H1 (cell line): ENCODE measurements around the gene GATA5. TPM values are rescaled to one million over a fixed set of nuclear protein-coding genes. Genes with fewer than 3 reads are reported as not detected.
A peak's percentile ranks its signal among the peaks of the same experiment; 100 is the strongest.

Experiments used
- CTCF ChIA-PET: fragments of 300-600 bp; sonication (Branson Sonifier 250); formaldehyde crosslinking; loops from one replicate; lab custom pipeline; 2021; ENCODE audit not compliant: partially characterized antibody; lab: Charles Lee
- POLR2A ChIA-PET: fragments of 300-600 bp; sonication (Branson Sonifier 250); formaldehyde crosslinking; loops from one replicate; lab custom pipeline; 2021; ENCODE audit warnings: inconsistent platforms; ENCODE audit not compliant: partially characterized antibody; lab: Charles Lee
- DNase-seq, 2 experiments: peaks; one replicate each; pipeline versions ENCODE4 v3.0.0 to v3.0.0-alpha.2; 2010 to 2022; ENCODE audit warnings: low spot score in 2 of 2, low read depth in 1 of 2, mixed read lengths in 1 of 2
- FAIRE-seq: peaks from 2 replicates; lab custom pipeline; 2011; peaks lifted over from hg19 to GRCh38; lab: Jason Lieb, UNC
- H2AFZ ChIP-seq: 2 replicates; pipeline ENCODE4 v1.8.1; 2012; ENCODE audit warnings: low read length, inconsistent platforms
- H2AK5ac ChIP-seq: 2 replicates; pipeline ENCODE4 v1.6.1; 2013; ENCODE audit warnings: low read depth, low read length
- H2BK120ac ChIP-seq: replicated peaks from 2 replicates; pipeline ENCODE3; 2013; ENCODE audit warnings: low read depth, low read length, inconsistent platforms
- H2BK12ac ChIP-seq: 2 replicates; pipeline ENCODE4 v1.6.1; 2013; ENCODE audit warnings: low read depth, low read length
- H2BK15ac ChIP-seq: 2 replicates; pipeline ENCODE4 v1.6.1; 2013; ENCODE audit warnings: low read length
- H2BK20ac ChIP-seq: 2 replicates; pipeline ENCODE4 v1.6.1; 2013; ENCODE audit warnings: low read length
- H2BK5ac ChIP-seq: 2 replicates; pipeline ENCODE4 v1.6.1; 2013; ENCODE audit warnings: low read depth, low read length
- H3K14ac ChIP-seq: 2 replicates; pipeline ENCODE4 v1.6.1; 2013; ENCODE audit warnings: inconsistent platforms; ENCODE audit not compliant: insufficient read length
- H3K18ac ChIP-seq: 2 replicates; pipeline ENCODE4 v1.6.1; 2013; ENCODE audit warnings: low read length; ENCODE audit errors: extremely low read depth
- H3K23ac ChIP-seq: 2 replicates; pipeline ENCODE4 v1.6.1; 2013; ENCODE audit warnings: inconsistent platforms; ENCODE audit not compliant: insufficient read length
- H3K23me2 ChIP-seq: 2 replicates; pipeline ENCODE4 v1.6.1; 2013; ENCODE audit warnings: low read depth, low read length
- H3K27ac ChIP-seq: 2 replicates; pipeline ENCODE4 v1.6.1; 2011; ENCODE audit warnings: low read depth, low read length, inconsistent platforms
- H3K27me3 ChIP-seq, 4 experiments: replicated peaks in 1 of 4; 1 replicate in 1 of 4; 2 replicates in 3 of 4; pipeline versions ENCODE4 v1.6.1 to v1.8.1; 2011 to 2013; ENCODE audit warnings: low read length in 3 of 4, mild to moderate bottlenecking in 3 of 4, inconsistent platforms in 2 of 4, mixed read lengths in 2 of 4, moderate library complexity in 1 of 4; ENCODE audit not compliant: control insufficient read depth in 3 of 4, insufficient read depth in 3 of 4; ENCODE audit errors: extremely low read depth in 1 of 4
- H3K36me3 ChIP-seq, 4 experiments: 2 replicates each; pipeline versions ENCODE4 v1.6.1 to v1.8.1; 2011 to 2013; ENCODE audit warnings: mild to moderate bottlenecking in 4 of 4, low read length in 3 of 4, moderate library complexity in 2 of 4, control low read depth in 1 of 4, inconsistent platforms in 1 of 4; ENCODE audit not compliant: insufficient read depth in 4 of 4, control insufficient read depth in 2 of 4
- H3K4ac ChIP-seq: replicated peaks from 2 replicates; pipeline ENCODE3; 2013; ENCODE audit warnings: low read length, low read depth, mixed read lengths, inconsistent platforms; ENCODE audit not compliant: insufficient read length
- H3K4me1 ChIP-seq, 4 experiments: replicated peaks in 1 of 4; 1 replicate in 1 of 4; 2 replicates in 3 of 4; pipeline versions ENCODE4 v1.6.1 to v1.8.1; 2011 to 2013; ENCODE audit warnings: low read length in 3 of 4, inconsistent platforms in 2 of 4, mixed read lengths in 1 of 4; ENCODE audit not compliant: insufficient read depth in 4 of 4, control insufficient read depth in 3 of 4
- H3K4me2 ChIP-seq, 2 experiments: 2 replicates each; pipeline versions ENCODE4 v1.6.1 to v1.8.1; 2011 to 2013; ENCODE audit warnings: low read depth in 2 of 2, low read length in 2 of 2, control low read depth in 1 of 2, inconsistent platforms in 1 of 2, mild to moderate bottlenecking in 1 of 2; ENCODE audit not compliant: insufficient read depth in 1 of 2
- H3K4me3 ChIP-seq, 4 experiments: fragments of 200-600, 300-600 bp in 1 of 4; sonication (generic), shearing (Covaris generic), sonication (Bioruptor Twin) in 1 of 4; 2 replicates each; pipeline versions ENCODE4 v1.5.1 to v1.8.1; 2011 to 2016; ENCODE audit warnings: low read length in 4 of 4, low read depth in 3 of 4, control low read depth in 2 of 4, inconsistent platforms in 2 of 4, mild to moderate bottlenecking in 2 of 4, mixed read lengths in 1 of 4, moderate library complexity in 1 of 4; ENCODE audit not compliant: insufficient read depth in 2 of 4; ENCODE audit errors: extremely low read depth in 1 of 4
- H3K56ac ChIP-seq: replicated peaks from 2 replicates; pipeline ENCODE3; 2013; ENCODE audit warnings: low read depth, mild to moderate bottlenecking, mixed read lengths, low read length, inconsistent platforms; ENCODE audit not compliant: insufficient read length
- H3K79me1 ChIP-seq: 2 replicates; pipeline ENCODE4 v1.6.1; 2013; ENCODE audit warnings: low read depth, low read length, control low read depth
- H3K79me2 ChIP-seq, 2 experiments: 2 replicates each; pipeline versions ENCODE4 v1.6.1 to v1.8.1; 2012 to 2013; ENCODE audit warnings: low read length in 2 of 2, mild to moderate bottlenecking in 2 of 2, inconsistent platforms in 1 of 2; ENCODE audit not compliant: insufficient read depth in 2 of 2, control insufficient read depth in 1 of 2
- H3K9ac ChIP-seq, 4 experiments: replicated peaks in 1 of 4; 1 replicate in 1 of 4; 2 replicates in 3 of 4; pipeline versions ENCODE4 v1.6.1 to v1.8.1; 2011 to 2013; ENCODE audit warnings: low read depth in 3 of 4, low read length in 3 of 4, control low read depth in 2 of 4, mild to moderate bottlenecking in 2 of 4, moderate library complexity in 2 of 4, inconsistent platforms in 1 of 4; ENCODE audit errors: extremely low read depth in 1 of 4
- H3K9me3 ChIP-seq, 2 experiments: 2 replicates each; pipeline versions ENCODE4 v1.6.1 to v1.8.1; 2012 to 2013; ENCODE audit warnings: mild to moderate bottlenecking in 2 of 2, moderate library complexity in 2 of 2, control low read depth in 1 of 2, inconsistent platforms in 1 of 2, low read depth in 1 of 2, low read length in 1 of 2, mixed read lengths in 1 of 2; ENCODE audit not compliant: insufficient read depth in 2 of 2
- H4K20me1 ChIP-seq, 2 experiments: replicated peaks in 1 of 2; 2 replicates each; pipeline versions ENCODE3 to v1.8.1; 2011 to 2013; ENCODE audit warnings: inconsistent platforms in 2 of 2, low read length in 2 of 2, mild to moderate bottlenecking in 1 of 2; ENCODE audit not compliant: insufficient read depth in 2 of 2, control insufficient read depth in 1 of 2
- H4K5ac ChIP-seq: 2 replicates; pipeline ENCODE4 v1.6.1; 2013; ENCODE audit warnings: low read length, low read depth, mixed read lengths, inconsistent platforms; ENCODE audit not compliant: insufficient read length
- H4K8ac ChIP-seq: 2 replicates; pipeline ENCODE4 v1.8.0; 2013; ENCODE audit warnings: mild to moderate bottlenecking, moderate library complexity, low read length, inconsistent platforms; ENCODE audit not compliant: insufficient read depth; ENCODE audit errors: extremely low read depth
- H4K91ac ChIP-seq: replicated peaks from 2 replicates; pipeline ENCODE3; 2013; ENCODE audit warnings: low read length, mixed read lengths, inconsistent platforms; ENCODE audit not compliant: insufficient read length
- ASH2L ChIP-seq: fragments of 200-600, 300-600 bp; sonication (generic); IDR thresholded peaks from one replicate; pipeline ENCODE4 v1.7.1; 2017; ENCODE audit warnings: low read length
- CBX8 ChIP-seq: fragments of 300-800, 300-1000 bp; sonication (generic); IDR thresholded peaks from 2 replicates; pipeline ENCODE4 v1.7.1; 2016; ENCODE audit warnings: low read depth, low read length, borderline replicate concordance
- HDAC6 ChIP-seq: IDR thresholded peaks from one replicate; pipeline ENCODE4 v1.7.1; 2012; ENCODE audit warnings: low read depth, mild to moderate bottlenecking, inconsistent platforms, low read length, moderate library complexity
- RAD21 ChIP-seq, 2 experiments: IDR thresholded peaks in 1 of 2; conservative IDR thresholded peaks in 1 of 2; 2 replicates each; pipeline ENCODE4 v1.6.1; 2011; ENCODE audit warnings: low read depth in 2 of 2, low read length in 2 of 2, improper control_type of control experiment in 1 of 2, inconsistent platforms in 1 of 2, mild to moderate bottlenecking in 1 of 2, moderate library complexity in 1 of 2
- RNF2 ChIP-seq: fragments of 200-900, 300-1000 bp; sonication (generic); IDR thresholded peaks from 2 replicates; pipeline ENCODE4 v1.7.1; 2016; ENCODE audit warnings: borderline replicate concordance, low read depth, mild to moderate bottlenecking, antibody characterized with exemption, low read length; ENCODE audit not compliant: poor library complexity, severe bottlenecking; ENCODE audit errors: missing control alignments
- SAP30 ChIP-seq: fragments of 300-600 bp; sonication (generic); IDR thresholded peaks from 2 replicates; pipeline ENCODE4 v1.7.1; 2012; ENCODE audit warnings: low read length, moderate library complexity, mild to moderate bottlenecking, inconsistent platforms; ENCODE audit not compliant: insufficient read depth, insufficient replicate concordance
- SP1 ChIP-seq: IDR thresholded peaks from 2 replicates; pipeline ENCODE4 v1.6.1; 2011; ENCODE audit warnings: low read depth, low read length
- WGBS, 2 experiments: shearing (Covaris generic) in 1 of 2; methylation state at CpG; one replicate each; pipeline versions ENCODE4 v1.1.6 to v1.1.7; 2013 to 2015; ENCODE audit warnings: low lambda C conversion rate in 2 of 2, mixed read lengths in 2 of 2, inconsistent platforms in 1 of 2, low coverage in 1 of 2, missing lambda C conversion rate in 1 of 2; ENCODE audit not compliant: insufficient replicate concordance in 2 of 2, insufficient coverage in 1 of 2, insufficient read length in 1 of 2; ENCODE audit errors: extremely low coverage in 1 of 2, missing lambda C conversion rate in 1 of 2; 5-methylcytosine and 5-hydroxymethylcytosine counted together
- polyA plus RNA-seq, 7 experiments: library from polyadenylated mRNA; depleted of rRNA in 3 of 7; stranded (reverse) in 5 of 7; unstranded in 2 of 7; fragments of >200 nt in 5 of 7; fragments of 200-250 nt in 2 of 7; gene quantifications; 1 replicate in 5 of 7; 2 replicates in 1 of 7; 4 replicates in 1 of 7; pipeline versions ENCODE4 v1.2.1 to v1.2.3, GENCODE V29; 2011 to 2013; ENCODE audit warnings: missing spikeins in 2 of 7, mixed read lengths in 2 of 7
- total RNA-seq: library from RNA; stranded (reverse); fragmentation: NEBNext Ultra II Directional; extraction: Animal tissue kit (Norgen Biotek cat#: 25700); gene quantifications from 2 replicates; pipeline ENCODE4 v1.2.1, GENCODE V29; 2021

The GATA5 gene
- total and polyA plus RNA-seq, 2 of the 8 experiments (the other 6 are each of a cell fraction or from before 2014, with no cell fraction given): 0.08 to 0.11 TPM

GRCh38 chr20:62474604-62475026 is 1.2 kb downstream of the GATA5 start:
- Histone ChIP-seq H3K4me3 (peak overlapping the region; percentile 14 to 63 (median 20); a peak in 4 of 8 replicates), H4K91ac (no peak overlapping the region), H2AK5ac (peak overlapping the region; percentile 24; the same call in 1 of the 2 replicates), H4K20me1 (peaks cover 3% of the 10 kb centered on the region in 2 experiments), H3K14ac (no peak overlapping the region), H2AFZ (no peak overlapping the region), H4K5ac (no peak overlapping the region), H2BK15ac (no peak overlapping the region), H3K9ac (no peak overlapping the region), H3K18ac (no peak overlapping the region; the same call in 1 of the 2 replicates), H3K36me3 (peaks cover 0 to 7% (median 0%) of the 10 kb centered on the region in 4 experiments; a peak in 1 of 8 replicates), H3K4ac (no peak overlapping the region), H3K23ac (no peak overlapping the region), H3K9me3 (no peaks in the 10 kb centered on the region), H3K4me2 (peak overlapping the region; percentile 69 to 86), H3K27ac (no peak overlapping the region), H2BK120ac (no peak overlapping the region), H4K8ac (no peak overlapping the region), H3K79me1 (no peaks in the 10 kb centered on the region), H3K27me3 (peaks cover 59 to 71% (median 68%) of the 10 kb centered on the region in 4 experiments), H3K79me2 (no peaks in the 10 kb centered on the region), H3K23me2 (peaks cover 21% of the 10 kb centered on the region; the same call in 1 of the 2 replicates), H3K56ac (no peak overlapping the region), H2BK20ac (no peak overlapping the region), H2BK5ac (no peak overlapping the region), H2BK12ac (no peak overlapping the region), H3K4me1 (peaks cover 0 to 19% (median 9%) of the 10 kb centered on the region in 4 experiments; a peak in 6 of 7 replicates)
- no peak for FAIRE-seq
- DNase-seq: no peak
- POLR2A ChIA-PET: interaction anchor here (1.3 kb wide), 1 partner anchor 20 kb away, joined by 3 read pairs; no protein-coding TSS in a partner anchor
- CTCF ChIA-PET: no interaction called here
- 9% methylated on average over 16 of the region's 25 CpGs; no CpG with 5 or more reads in 1 of the 2 experiments for WGBS, 2 experiments
- no peak for TF ChIP-seq HDAC6
- peak; percentile 97 for TF ChIP-seq RNF2
- TF ChIP-seq ASH2L: peak; percentile 17
- no peak for TF ChIP-seq SP1
- no peak for TF ChIP-seq RAD21 (IDR thresholded peaks at IDR 0.05 in 1 of 2, conservative IDR thresholded peaks at IDR 0.05 in 1 of 2; ENCODE audit: low read depth in 2 of 2, low read length in 2 of 2)
- no peak for TF ChIP-seq SAP30
- TF ChIP-seq CBX8: peak; percentile 92; the same call in 1 of the 2 replicates
